OCI-LY1 (cell line): ENCODE data around the gene DGCR6L.

ENCODE experiments used
- CTCF ChIP-seq: fragments of 200-600 bp; sonication (generic), shearing (Covaris generic); IDR thresholded peaks from 2 replicates; pipeline ENCODE4 v1.5.1; 2017; ENCODE audit warnings: mild to moderate bottlenecking, antibody characterized with exemption, low read length, moderate library complexity, mixed read lengths
- EZH2 ChIP-seq: fragments of 200-600 bp; sonication (generic), shearing (Covaris generic); IDR thresholded peaks from 2 replicates; pipeline ENCODE4 v1.8.0; 2017; ENCODE audit warnings: borderline replicate concordance, mixed run types, mild to moderate bottlenecking, antibody characterized with exemption, low read length, moderate library complexity, mixed read lengths

- TF ChIP-seq EZH2 (no peak), CTCF (no peak)
These were observed 4.3 kb downstream of the DGCR6L start for GRCh38 chr22:20315337-20316216.
